Hematopoietic multipotent progenitor cell (in vitro differentiated cells): ENCODE results near the gene SCG5. TPM values are rescaled to one million over a fixed set of nuclear protein-coding genes. Genes with fewer than 3 reads are reported as not detected.
A peak's percentile ranks its signal among the peaks of the same experiment; 100 is the strongest.
"Not testable (repeated sequence)": the region's sequence is repeated elsewhere in the genome, so short reads cannot be mapped to it uniquely, and the experiment has no call there.

Source experiments
- DNase-seq, 3 donors: peaks; one replicate each; pipeline ENCODE4 v3.0.0-alpha.2; 2011 to 2015; ENCODE audit warnings: low read depth in 2 of 3, low spot score in 2 of 3
- total RNA-seq: library from RNA; depleted of rRNA; stranded (reverse); fragments of >200 nt; gene quantifications from one replicate; pipeline ENCODE4 v1.2.3, GENCODE V29; 2012

Gene SCG5, protein sequence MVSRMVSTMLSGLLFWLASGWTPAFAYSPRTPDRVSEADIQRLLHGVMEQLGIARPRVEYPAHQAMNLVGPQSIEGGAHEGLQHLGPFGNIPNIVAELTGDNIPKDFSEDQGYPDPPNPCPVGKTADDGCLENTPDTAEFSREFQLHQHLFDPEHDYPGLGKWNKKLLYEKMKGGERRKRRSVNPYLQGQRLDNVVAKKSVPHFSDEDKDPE
- total RNA-seq, result 0.27 TPM

DNA sequence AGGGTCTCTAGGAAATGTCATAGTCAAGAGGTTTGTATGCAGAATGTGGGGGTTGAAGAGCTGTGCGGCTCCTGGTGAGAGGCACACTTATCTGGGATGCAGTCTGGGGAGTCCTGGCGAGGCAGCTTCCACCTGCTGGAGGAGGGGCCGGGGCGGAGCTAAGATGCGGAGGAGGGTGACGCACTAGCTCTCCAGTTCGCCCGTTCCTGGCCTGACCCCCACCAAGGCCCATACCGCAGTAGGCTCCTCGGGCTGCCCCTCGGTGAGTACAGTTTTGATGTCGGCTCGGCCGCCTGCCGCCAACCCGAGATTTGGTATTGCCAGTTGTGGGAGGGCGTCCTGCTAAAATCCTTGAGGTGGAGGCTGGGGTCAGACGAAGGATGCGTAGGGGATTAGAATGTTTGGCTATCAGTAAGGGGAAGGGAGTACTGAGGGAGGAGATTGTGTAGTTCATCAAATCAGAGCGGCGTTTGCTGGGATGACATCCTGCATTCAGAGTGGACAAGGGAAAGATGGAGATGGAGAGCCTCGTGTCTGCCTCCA, at the start of gene SCG5:
TSS of gene SCG5 (plus strand) at position 194 of the 543 bp plus-strand sequence. CDS start 1,883 bp downstream, outside the sequence.
- no peak for DNase-seq

DNA sequence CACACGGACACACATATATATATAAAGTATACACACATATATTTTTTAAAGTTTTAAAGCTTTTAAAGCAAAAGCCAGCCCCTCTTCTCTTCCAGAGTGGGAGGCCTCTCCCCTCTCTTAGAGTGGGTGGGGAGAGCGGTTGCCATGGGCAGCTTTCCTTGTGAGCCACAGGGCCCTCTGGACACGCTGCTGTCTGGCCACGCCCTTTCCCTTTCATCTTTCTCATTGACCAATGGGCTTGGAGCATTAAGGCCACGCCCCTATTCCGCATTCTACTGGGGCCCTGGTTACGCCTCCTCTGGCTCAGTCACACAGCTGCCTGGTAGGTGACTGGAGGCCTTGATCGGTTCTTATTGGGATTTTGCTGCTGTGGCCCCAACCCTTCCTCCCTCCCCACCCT, 48.4 kb upstream of the SCG5 start, which contains the start of gene GOLGA8N:
TSS of gene GOLGA8N (plus strand) at position 306 of the 400 bp plus-strand sequence.
- not testable (repeated sequence) for DNase-seq

DNA sequence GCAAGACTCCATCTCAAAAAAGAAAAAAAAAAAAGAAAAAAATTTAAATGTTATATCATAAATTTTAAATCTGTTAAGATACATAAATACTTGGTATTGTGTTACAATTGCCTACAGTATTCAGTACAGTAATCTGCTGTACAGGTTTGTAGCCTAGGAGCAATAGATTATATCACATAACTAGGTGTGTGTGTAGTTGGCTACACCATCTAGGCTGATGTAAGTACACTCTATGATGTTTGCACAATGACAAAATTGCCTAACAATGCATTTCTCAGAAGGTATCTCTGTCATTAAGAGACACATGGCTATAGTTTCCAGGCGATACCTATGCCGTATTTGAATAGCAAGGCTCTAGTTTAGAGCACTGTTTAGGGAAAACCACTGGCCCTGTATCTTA, 32.0 kb upstream of the SCG5 start:
- DNase-seq, result not testable (repeated sequence)

DNA sequence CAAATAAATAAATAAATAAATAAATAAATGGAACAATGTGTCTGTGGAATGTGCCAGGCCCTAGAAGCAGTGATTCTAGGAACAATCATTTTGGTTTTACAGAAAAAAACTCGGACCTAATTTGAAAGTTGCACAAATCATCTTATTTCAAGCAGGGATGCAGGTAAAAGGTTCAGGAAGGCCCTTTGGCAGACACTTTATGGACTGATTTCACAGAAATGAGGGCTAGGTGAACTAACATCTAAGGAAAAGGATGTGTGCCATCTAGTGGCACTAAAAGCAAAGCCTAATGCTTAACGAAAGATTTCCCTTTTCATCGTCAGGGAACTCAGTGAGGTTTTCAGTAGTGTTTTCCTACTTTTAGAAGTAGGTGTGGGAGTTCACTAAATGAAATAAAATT, 30.8 kb upstream of the SCG5 start:
- peak in 2 of 3 donors; percentile 14 to 52 for DNase-seq

DNA sequence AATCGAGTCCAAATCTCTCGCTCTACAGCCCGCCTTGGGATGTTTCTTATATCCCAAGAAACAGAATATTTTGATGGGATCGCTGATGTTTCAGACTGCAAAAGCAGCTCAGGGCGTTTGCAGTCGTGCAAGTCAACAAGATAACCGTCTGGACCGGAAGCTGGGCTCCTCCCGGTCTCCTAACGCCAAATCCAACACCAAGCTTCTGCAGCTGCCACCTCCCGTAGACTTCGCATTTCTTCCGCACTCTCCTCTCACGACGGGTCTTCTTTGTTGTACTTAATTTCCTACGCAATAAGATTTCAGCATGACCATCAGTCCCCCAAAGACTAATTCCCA, 26.8 kb upstream of the SCG5 start:
- not testable (repeated sequence) for DNase-seq

DNA sequence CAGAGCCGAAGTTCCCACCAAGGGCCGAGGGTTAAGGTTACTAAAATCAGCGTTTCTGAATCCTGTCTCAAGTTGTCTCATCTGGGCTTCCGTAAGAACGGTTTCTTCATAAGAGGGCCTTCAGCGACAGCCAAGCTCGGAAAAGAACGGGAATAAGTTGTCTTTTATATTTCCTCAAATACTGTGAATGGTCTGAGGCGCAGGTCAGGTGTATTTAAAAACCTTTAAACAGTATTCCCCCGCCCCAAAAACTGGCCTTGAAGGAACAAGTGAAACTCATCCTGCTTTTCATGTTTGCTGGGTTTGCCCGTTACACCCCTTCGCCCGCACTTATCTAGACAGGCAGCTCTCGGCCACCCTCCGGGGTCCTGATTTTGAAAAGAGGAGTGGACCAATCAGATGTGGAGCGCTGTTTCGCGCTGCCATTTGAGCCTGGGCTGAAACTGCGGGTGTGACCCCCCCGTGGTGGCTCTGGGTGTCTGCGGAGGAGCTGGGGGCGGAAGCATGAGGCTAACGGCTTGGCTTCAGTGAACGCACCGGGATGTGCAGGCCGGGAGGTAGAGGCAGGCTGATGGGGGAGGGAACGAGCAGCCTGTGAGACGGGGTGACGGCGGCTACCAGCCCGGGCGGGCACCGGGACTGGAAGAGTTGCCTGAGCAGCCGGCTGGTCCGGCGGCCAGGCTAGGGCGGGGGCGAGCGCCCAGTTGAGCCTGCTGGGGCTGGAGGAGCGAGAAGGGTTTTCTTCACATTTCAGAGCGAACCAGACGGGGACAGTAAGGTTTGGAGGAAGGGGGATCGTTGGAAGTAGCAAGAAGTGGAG, 26.2 kb upstream of the SCG5 start, which contains the start of gene ARHGAP11A:
TSS of gene ARHGAP11A (plus strand) at position 454 of the 820 bp plus-strand sequence. CDS start 708 bp downstream, outside the sequence.
- DNase-seq, result peak; percentile 63 to 94 (median 90)

DNA sequence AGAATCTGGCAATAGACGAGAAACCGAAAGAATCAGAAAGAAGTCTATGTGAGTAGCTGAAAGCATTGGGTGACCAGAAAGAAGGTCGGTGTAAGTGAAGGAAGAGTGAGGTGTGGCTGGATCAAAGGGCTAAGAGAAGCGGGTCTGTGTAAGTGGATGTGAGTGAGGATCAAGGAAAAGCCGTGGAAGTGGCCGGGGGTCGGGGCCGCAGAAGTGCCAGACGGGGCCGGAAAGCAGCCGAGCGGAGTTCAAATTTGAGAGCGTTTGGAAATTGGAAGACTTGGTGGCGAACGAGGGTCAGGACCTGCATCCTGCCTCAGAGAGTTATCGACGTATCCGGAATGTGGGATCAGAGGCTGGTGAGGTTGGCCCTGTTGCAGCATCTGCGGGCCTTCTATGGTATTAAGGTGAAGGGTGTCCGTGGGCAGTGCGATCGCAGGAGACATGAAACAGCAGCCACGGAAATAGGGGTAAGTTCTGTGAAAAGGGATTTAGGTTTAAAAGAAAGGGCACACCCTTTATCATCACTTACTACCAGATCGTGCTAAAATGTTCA, 25.6 kb upstream of the SCG5 start:
- peak in 1 of 3 donors; percentile 10 for DNase-seq

DNA sequence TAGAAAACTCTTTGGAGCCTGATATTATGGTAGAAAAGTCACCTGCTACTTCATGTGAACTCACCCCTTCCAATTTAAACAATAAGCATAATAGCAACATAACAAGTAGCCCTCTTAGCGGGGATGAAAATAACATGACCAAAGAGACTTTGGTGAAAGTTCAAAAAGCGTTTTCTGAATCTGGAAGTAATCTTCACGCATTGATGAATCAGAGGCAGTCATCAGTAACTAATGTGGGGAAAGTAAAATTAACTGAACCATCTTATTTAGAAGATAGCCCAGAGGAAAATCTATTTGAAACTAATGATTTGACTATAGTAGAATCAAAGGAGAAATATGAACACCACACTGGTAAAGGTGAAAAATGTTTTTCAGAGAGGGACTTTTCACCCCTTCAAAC, 5.1 kb upstream of the SCG5 start:
- no peak for DNase-seq

DNA sequence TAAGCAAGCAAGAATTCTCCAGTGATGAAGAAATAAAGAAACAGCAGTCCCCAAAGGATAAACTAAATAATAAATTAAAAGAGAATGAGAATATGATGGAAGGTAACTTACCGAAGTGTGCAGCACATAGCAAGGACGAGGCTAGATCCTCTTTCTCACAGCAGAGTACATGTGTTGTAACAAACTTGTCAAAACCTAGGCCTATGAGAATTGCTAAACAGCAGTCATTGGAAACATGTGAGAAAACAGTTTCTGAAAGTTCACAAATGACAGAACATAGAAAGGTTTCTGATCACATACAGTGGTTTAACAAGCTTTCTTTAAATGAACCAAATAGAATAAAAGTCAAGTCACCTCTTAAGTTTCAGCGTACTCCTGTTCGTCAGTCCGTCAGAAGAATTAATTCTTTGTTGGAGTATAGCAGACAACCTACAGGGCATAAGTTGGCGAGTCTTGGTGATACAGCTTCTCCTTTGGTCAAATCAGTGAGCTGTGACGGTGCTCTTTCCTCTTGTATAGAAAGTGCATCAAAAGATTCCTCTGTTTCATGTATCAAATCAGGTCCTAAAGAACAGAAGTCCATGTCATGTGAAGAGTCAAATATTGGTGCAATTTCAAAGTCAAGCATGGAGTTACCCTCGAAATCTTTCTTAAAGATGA, 4.5 kb upstream of the SCG5 start:
- no peak for DNase-seq

DNA sequence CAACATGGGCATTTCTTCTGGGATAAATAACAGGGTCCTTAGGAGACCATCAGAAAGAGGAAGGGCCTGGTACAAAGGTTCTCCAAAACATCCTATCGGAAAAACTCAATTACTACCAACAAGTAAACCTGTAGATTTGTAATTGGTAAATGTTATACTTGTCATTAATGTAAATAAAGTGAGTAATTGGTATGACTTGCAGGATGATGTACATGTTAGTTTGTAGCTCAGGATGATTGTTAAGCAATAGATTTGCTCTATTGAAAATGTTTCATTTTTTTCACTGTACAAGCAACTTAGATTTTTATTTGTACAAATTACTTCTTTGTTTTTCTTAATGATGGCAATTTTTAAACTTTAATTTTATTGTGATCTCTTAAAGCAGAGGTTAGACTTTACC, 3.8 kb upstream of the SCG5 start:
- DNase-seq, result no peak

DNA sequence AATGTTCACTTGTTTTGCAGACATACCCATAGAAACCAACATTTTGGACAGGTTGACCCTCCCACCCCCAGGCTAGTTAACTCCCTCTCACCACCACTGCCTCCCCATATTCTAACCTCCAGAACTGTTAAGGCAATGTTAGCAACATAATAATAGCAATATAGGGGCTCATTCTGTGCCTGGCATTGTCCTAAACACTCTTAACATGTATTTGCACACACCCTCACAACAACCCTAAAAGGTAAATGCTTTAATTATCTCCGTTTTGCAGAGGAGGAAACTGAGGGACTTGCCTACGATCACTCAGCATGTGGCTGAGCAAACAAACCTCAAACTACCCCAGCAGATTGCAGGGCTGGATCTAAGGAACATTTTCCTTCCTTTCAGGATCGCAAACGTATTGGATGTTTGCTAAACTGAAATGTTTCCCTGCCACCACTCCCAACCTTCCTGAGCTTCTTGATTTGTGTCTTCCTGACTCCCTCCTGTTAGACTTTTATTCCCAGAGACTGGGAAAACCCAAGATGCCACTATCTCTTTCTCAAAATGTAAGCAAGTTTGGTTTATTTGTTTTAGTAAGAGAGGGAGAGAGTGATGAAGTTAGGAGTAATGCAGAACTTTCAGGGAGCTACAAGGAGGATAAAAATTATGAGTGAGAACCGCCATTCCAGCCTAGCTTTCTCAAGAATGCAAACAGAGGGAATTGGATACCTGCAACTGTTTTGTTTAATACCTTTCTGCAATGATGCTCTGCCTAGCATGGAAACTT, 1.3 kb downstream of the SCG5 start:
- no peak for DNase-seq

DNA sequence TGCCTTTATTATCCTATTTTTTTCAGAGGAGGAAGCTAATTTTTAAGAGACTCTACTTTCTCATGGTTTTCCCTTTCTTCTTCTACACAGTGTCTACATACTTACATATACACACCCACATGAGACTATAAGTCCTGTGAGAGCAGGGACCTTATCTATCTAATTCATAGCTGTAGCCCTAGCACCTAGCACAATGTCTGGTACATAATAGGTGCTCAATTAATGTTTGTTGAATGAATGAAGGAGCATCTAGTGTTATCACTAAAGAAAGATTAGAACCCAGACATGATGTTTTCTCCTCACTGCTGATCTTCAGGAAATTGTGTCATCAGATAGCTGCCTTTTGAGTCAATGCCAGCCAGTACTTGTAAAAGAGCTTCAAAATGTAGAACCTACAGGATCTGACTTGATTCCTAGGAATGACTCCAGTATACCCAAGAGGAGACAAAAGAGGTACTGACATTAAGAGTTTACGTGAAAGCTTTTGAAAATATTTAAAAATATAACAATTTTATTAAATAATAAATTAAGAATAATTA, 2.5 kb downstream of the SCG5 start:
- no peak for DNase-seq

DNA sequence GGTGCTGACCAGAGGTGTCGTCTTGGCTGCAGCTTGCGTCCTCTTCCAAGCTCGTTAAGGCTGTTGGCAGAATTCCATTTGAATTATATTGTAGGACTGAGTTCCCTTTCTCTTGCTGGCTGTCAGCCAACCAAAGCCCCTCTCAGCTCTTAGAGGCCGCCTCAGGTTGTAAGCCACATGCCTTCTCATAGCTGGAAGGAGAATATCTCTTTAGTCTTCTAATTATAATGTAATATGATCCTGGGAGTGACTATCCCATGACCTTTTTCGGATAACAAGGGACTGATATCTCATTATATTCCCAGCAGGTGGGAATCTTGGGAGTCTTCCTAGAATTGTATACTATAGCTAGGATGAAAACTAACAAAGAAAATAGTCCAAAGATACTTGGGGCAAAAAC, 4.8 kb downstream of the SCG5 start:
- no peak for DNase-seq

DNA sequence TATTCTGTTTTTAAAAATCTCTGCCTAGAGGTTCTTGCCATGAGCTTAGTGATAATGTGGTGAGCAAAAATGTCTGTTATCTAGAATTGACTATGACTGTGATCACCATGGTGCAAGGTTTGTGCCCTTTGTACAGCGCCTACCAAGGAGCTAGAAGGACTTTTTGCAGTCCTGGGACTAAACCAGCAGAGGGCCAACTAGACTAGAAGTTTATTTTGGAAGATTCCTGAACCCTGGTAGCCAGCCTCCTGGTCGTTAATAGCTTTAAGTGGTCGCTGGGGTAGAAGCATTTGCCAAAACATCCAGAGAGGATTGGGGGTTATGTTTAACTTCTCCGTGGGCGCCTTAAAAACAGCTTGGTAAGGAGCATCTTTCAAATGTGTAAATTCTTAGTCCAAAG, 7.8 kb downstream of the SCG5 start:
- peak in 1 of 3 donors; percentile 17 for DNase-seq

DNA sequence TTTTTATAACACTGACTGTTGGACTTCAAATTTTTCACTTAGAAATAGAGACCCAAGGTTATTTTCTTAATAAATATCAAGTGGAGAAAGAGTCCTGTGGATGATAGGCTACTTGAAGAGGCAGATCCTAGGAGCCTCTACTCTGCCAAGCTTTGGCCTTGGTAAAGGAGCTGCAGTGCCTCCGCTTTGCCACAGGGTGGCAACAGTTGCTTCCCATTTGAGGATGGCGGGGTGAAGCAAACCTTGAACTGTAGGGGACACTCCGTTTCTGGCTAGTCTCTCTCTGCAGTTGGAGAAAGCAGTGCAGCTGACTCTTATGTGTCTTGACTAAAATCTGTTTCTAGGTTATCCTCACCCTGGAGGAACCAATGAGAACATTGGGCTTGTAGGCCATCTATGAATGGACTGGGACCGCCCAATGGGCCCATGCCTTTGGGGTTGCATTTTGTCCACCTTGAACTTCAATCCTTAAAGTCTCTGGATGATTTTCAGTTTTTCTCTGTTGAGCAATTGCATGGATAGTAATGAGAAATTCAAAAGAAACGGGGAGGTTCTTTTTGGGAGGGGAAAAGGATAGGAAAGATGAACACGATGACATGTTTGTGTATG, 9.8 kb downstream of the SCG5 start:
- DNase-seq, result peak in 2 of 3 donors; percentile 52 to 76

DNA sequence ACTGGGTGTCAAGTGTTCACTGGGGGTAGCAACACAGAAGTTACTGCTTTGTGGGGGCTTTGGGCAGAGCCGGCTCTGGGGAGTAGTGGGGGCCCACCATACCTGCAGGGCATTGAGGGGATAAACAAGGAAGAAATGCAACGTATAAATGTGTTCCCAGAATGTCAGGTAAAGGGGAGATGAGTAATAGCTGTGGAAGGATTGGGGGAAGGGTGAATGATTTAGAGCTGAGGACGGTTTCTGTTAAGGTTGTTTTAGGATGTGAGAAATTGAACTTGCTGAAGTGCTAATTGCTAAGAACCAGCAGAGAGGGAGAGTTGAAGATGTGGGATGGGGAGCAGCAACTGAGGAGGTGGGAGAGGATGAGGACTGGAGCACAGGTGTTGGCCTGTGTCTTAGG, 10.7 kb downstream of the SCG5 start:
- no peak for DNase-seq

DNA sequence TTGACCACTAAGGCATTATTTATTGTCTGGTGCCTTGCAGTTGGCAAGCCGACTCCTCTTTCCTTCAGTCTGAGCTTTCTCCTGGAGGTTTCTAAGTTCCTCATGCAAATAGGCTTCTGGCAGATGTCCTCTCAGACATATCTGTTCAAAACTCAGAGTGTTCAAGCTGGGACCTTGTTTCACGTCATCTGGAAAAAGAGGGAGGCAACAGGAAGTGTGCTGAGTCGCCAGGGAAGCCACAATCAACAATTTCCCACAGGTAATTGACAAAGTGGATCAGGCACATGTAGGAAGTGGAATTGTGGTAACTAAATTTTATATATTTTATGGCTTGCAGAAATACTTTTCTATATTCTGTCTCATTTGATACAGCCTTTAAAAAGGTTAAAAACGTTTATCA, 14.6 kb downstream of the SCG5 start:
- DNase-seq, result peak in 1 of 3 donors; percentile 17

DNA sequence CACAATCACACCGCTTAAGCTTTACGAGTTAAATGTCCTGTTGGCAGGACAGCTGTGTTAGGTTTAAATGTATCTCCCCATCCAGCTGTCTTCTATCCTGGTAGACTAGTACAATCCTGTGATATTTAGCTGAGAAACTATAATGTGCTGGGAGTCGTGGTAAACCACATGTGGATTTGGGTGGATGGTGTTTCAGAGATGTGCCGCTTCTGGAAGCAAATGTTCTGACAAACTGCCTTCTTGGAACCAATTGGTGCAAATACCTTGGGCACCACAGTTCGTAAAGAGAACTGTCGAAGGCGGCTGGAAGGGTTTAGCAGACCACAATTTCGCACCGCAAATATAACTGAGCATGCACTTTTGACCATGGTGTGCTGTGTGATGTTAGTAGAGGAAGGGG, 15.0 kb downstream of the SCG5 start:
- DNase-seq, result no peak

DNA sequence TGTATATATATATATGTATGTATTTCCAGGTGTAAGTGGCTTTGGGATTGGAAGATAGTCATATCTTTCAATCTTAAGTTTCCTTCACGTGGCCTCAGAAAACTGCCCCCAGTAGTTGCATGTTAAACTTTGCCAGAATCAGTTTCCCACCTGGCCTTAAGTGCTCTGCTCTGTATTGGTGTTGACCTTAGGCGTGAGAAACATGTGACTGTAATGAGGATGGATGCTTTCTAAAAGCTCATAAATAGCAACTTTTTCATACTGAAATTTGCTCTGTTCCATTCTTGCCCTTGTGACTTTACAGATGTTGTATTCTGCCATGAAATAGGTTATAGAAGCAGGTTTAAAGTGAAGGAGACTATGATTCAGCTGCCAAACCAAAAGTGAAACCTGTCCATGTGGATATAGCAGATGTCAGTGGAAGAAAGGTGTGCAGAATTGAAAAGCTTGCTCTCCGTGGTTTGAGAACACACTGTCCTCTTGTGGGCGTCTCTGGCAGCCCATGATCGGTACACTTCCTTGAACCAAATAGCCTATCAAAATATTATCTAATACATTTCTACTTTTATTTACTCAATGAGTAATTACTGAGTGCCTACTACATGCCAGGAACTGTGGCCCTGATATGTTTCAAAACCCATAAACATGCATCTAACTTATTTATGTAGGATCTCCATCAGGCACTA, 15.8 kb downstream of the SCG5 start:
- peak in 1 of 3 donors; percentile 35 for DNase-seq
